Measurements from ENCODE around the gene PARL.

The PARL gene

DNA sequence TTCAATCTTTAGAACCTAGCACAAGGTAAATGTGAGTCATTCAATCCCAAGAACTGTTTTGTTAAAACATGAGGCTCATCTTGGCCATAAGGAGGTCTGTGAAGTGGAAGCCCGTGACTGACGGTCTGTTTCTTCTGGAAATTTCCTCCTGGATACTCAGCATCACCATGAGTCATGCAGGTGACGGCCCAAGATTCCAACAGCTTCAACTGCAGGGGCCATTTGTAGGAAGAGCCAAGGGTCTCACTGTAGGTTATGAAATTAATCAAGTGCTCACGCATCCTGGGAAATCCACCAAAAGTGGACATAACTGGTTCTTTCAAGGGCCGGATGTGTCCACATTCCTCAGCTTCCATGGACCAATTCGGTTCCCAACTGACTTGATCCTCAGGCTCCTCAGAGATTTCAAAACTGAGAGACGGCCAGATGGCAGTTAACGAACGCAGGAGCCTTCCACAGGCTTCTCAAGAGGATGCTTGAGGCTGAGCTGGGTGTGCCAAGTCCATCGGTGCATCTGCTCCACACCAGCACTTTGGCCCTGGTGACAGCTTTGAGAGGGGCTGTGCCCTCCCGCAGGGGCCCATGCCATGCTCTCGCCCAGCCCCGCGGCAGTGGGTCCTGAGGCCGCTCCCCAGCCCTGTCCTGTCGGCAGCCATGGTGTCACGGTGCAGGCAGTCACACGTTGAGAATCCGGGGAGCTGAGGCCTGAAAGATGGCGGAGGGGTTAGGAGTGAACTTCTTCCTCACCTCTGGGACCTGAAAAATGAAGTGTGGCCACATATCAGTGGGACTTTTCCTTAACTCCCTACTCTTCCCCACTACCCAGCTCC is 67.8 kb downstream of the PARL start:
- TF ChIP-seq TARDBP (IDR thresholded peaks at IDR 0.05) (no peak), FOXK2 (IDR thresholded peaks at IDR 0.05) (no peak), SUZ12 (IDR thresholded peaks at IDR 0.05) (no peak), ZNF384 (IDR thresholded peaks at IDR 0.05) (no peak), NFRKB (IDR thresholded peaks at IDR 0.05) (no peak), LEF1 (IDR thresholded peaks at IDR 0.05; ENCODE audit: borderline replicate concordance) (no peak), FOXM1 (IDR thresholded peaks at IDR 0.05; ENCODE audit: borderline replicate concordance) (no peak), CTBP1 (IDR thresholded peaks at IDR 0.05; ENCODE audit: borderline replicate concordance) (no peak), PKNOX1 (IDR thresholded peaks at IDR 0.05) (no peak), BHLHE40 (IDR thresholded peaks at IDR 0.05; ENCODE audit: borderline replicate concordance) (no peak), HDGF (IDR thresholded peaks at IDR 0.05; ENCODE audit: borderline replicate concordance) (no peak), ARNT (IDR thresholded peaks at IDR 0.05) (no peak), FOXA1 (IDR thresholded peaks at IDR 0.05) (no peak), ELF4 (IDR thresholded peaks at IDR 0.05) (no peak)
- no peak for DNase-seq (ENCODE audit: extremely low spot score)
- POLR2A ChIA-PET = no interaction called here
- CTCF ChIA-PET = no interaction called here

GRCh38 chr3:183815951-183816475 is 68.7 kb downstream of the PARL start:
- no peak for DNase-seq (ENCODE audit: extremely low spot score)
- ChIA-PET CTCF (no interaction called here), POLR2A (no interaction called here)
- TF ChIP-seq SP1 (IDR thresholded peaks at IDR 0.05) (no peak), ELF4 (IDR thresholded peaks at IDR 0.05) (no peak), PKNOX1 (IDR thresholded peaks at IDR 0.05) (no peak), ZNF384 (IDR thresholded peaks at IDR 0.05) (no peak), HDGF (IDR thresholded peaks at IDR 0.05; ENCODE audit: borderline replicate concordance) (no peak), BHLHE40 (IDR thresholded peaks at IDR 0.05; ENCODE audit: borderline replicate concordance) (no peak), SUZ12 (IDR thresholded peaks at IDR 0.05) (no peak)

GRCh38 chr3:183815563-183815940 is 69.1 kb downstream of the PARL start:
- ChIA-PET CTCF (no interaction called here), POLR2A (no interaction called here)
- no peak for DNase-seq (ENCODE audit: extremely low spot score)
- TF ChIP-seq FOXA1 (IDR thresholded peaks at IDR 0.05) (no peak), ZNF384 (IDR thresholded peaks at IDR 0.05) (no peak), BHLHE40 (IDR thresholded peaks at IDR 0.05; ENCODE audit: borderline replicate concordance) (no peak), LEF1 (IDR thresholded peaks at IDR 0.05; ENCODE audit: borderline replicate concordance) (no peak), L3MBTL2 (conservative IDR thresholded peaks at IDR 0.05) (no peak)

DNA sequence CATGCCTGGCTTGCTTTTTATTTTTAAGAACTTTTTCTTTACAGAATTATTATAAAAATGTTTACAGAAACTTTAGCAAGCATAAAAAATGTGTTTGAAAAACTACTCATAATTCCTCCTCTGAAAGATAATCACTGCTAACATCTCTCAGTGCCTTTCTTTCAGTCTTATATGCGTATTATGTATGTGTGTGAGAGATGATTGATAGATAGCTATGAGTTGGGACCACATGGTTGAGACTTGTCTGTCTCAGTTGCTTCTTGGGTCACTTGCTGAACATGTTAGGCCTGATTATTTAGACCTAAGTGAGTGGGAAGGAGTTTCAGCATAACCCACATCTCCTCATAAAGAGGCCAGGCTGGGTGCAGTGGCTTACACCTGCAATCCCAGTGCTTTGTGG is 70.4 kb downstream of the PARL start:
- CTCF ChIA-PET = no interaction called here
- DNase-seq (ENCODE audit: extremely low spot score) = no peak
- POLR2A ChIA-PET = no interaction called here
- TF ChIP-seq ELF4 (IDR thresholded peaks at IDR 0.05) (no peak), L3MBTL2 (conservative IDR thresholded peaks at IDR 0.05) (no peak), CTBP1 (IDR thresholded peaks at IDR 0.05; ENCODE audit: borderline replicate concordance) (no peak)

GRCh38 chr3:183812761-183813445 is 71.8 kb downstream of the PARL start:
- TF ChIP-seq ZNF384 (IDR thresholded peaks at IDR 0.05) = no peak
- TF ChIP-seq SUZ12 (IDR thresholded peaks at IDR 0.05) = no peak
- TF ChIP-seq PKNOX1 (IDR thresholded peaks at IDR 0.05) = no peak
- TF ChIP-seq ELF4 (IDR thresholded peaks at IDR 0.05) = no peak
- TF ChIP-seq L3MBTL2 (conservative IDR thresholded peaks at IDR 0.05) = no peak
- TF ChIP-seq ARNT (IDR thresholded peaks at IDR 0.05) = no peak
- TF ChIP-seq TARDBP (IDR thresholded peaks at IDR 0.05) = no peak
- TF ChIP-seq BHLHE40 (IDR thresholded peaks at IDR 0.05; ENCODE audit: borderline replicate concordance) = no peak
- TF ChIP-seq NFRKB (IDR thresholded peaks at IDR 0.05) = no peak
- no peak for TF ChIP-seq SP1 (IDR thresholded peaks at IDR 0.05)
- no peak for TF ChIP-seq FOXA1 (IDR thresholded peaks at IDR 0.05)
- no peak for TF ChIP-seq FOXK2 (IDR thresholded peaks at IDR 0.05)
- TF ChIP-seq CTBP1 (IDR thresholded peaks at IDR 0.05; ENCODE audit: borderline replicate concordance) = no peak
- DNase-seq (ENCODE audit: extremely low spot score) = no peak
- CTCF ChIA-PET = no interaction called here
- POLR2A ChIA-PET = no interaction called here

DNA sequence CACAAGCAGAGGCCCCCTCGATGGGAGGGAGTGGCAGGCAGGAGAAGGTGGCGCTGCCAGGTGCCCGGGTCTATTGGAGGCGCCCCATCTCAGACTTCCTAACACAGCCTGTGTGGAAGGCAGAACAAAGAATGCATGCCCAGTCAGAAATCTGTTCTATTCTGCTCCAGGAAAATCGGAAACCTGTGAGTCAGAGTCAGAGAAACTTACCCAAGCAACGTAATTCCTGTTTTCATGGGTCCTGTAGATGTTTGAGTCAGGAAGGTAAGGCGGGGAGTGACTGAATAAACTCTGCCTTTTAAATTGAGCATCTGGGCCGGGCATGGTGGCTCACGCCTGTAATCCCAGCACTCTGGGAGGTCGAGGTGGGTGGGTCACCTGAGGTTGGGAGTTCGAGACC is 73.0 kb downstream of the PARL start:
- no peak for TF ChIP-seq FOXK2 (IDR thresholded peaks at IDR 0.05)
- TF ChIP-seq BHLHE40 (IDR thresholded peaks at IDR 0.05; ENCODE audit: borderline replicate concordance) = no peak
- TF ChIP-seq FOXM1 (IDR thresholded peaks at IDR 0.05; ENCODE audit: borderline replicate concordance) = no peak
- TF ChIP-seq L3MBTL2 (conservative IDR thresholded peaks at IDR 0.05) = no peak
- no peak for TF ChIP-seq NFRKB (IDR thresholded peaks at IDR 0.05)
- TF ChIP-seq LEF1 (IDR thresholded peaks at IDR 0.05; ENCODE audit: borderline replicate concordance) = no peak
- TF ChIP-seq HDGF (IDR thresholded peaks at IDR 0.05; ENCODE audit: borderline replicate concordance) = no peak
- TF ChIP-seq FOXA1 (IDR thresholded peaks at IDR 0.05) = no peak
- no peak for TF ChIP-seq ELF4 (IDR thresholded peaks at IDR 0.05)
- TF ChIP-seq TARDBP (IDR thresholded peaks at IDR 0.05) = no peak
- TF ChIP-seq SP1 (IDR thresholded peaks at IDR 0.05) = no peak
- DNase-seq (ENCODE audit: extremely low spot score) = no peak
- ChIA-PET CTCF (no interaction called here), POLR2A (no interaction called here)

All from HEK293T (cell line).